GM18507 (cell line): ENCODE measurements around the gene CLASP1.
"Not testable (repeated sequence)": the region's sequence is repeated elsewhere in the genome, so short reads cannot be mapped to it uniquely, and the experiment has no call there.

Experiments
- DNase-seq: peaks from one replicate; pipeline ENCODE4 v3.0.0; 2011; ENCODE audit warnings: low read depth; ENCODE audit not compliant: insufficient read length; ENCODE audit errors: extremely low spot score
- FAIRE-seq: peaks from 2 replicates; lab custom pipeline; 2011; peaks lifted over from hg19 to GRCh38; lab: Jason Lieb, UNC

Gene CLASP1

GRCh38 chr2:121649149-121649595, at the start of gene CLASP1:
CLASP1 (minus strand) TSS chr2:121649462; CDS start chr2:121605895, 43,567 bp downstream.
- FAIRE-seq (no peak), DNase-seq (no peak)

- FAIRE-seq (no peak), DNase-seq (no peak)
These were observed 49.2 kb upstream of the CLASP1 start for GRCh38 chr2:121698318-121698930.

GRCh38 chr2:121697108-121697631, 47.9 kb upstream of the CLASP1 start:
- DNase-seq = no peak
- no peak for FAIRE-seq

GRCh38 chr2:121696410-121696930, 47.2 kb upstream of the CLASP1 start:
- DNase-seq (no peak), FAIRE-seq (no peak)

GRCh38 chr2:121695171-121695451, 45.8 kb upstream of the CLASP1 start:
- no peak for FAIRE-seq

GRCh38 chr2:121694398-121695170, 45.3 kb upstream of the CLASP1 start:
- no peak for DNase-seq
- FAIRE-seq = no peak

More at GRCh38 chr2:121695171-121695451, 45.8 kb upstream of the CLASP1 start:
- DNase-seq = no peak

GRCh38 chr2:121690572-121690971, 41.3 kb upstream of the CLASP1 start:
- not testable (repeated sequence) for FAIRE-seq

GRCh38 chr2:121690095-121690494, 40.8 kb upstream of the CLASP1 start:
- DNase-seq (no peak), FAIRE-seq (no peak)

More at GRCh38 chr2:121690572-121690971, 41.3 kb upstream of the CLASP1 start:
- DNase-seq = not testable (repeated sequence)

- FAIRE-seq = no peak
- DNase-seq = no peak
These were observed 40.1 kb upstream of the CLASP1 start for GRCh38 chr2:121689356-121689755.

GRCh38 chr2:121688820-121689219, 39.6 kb upstream of the CLASP1 start:
- FAIRE-seq = no peak
- DNase-seq = no peak

GRCh38 chr2:121686902-121687301, 37.6 kb upstream of the CLASP1 start:
- FAIRE-seq (no peak), DNase-seq (no peak)

- FAIRE-seq (no peak), DNase-seq (no peak)
These were observed 37.0 kb upstream of the CLASP1 start for GRCh38 chr2:121686218-121686617.

GRCh38 chr2:121682396-121683298, 33.4 kb upstream of the CLASP1 start:
- DNase-seq = no peak

GRCh38 chr2:121677855-121678254, 28.6 kb upstream of the CLASP1 start:
- FAIRE-seq = no peak

More at GRCh38 chr2:121682396-121683298, 33.4 kb upstream of the CLASP1 start:
- no peak for FAIRE-seq

GRCh38 chr2:121671621-121672020, 22.4 kb upstream of the CLASP1 start:
- FAIRE-seq, DNase-seq: not testable (repeated sequence)

More at GRCh38 chr2:121677855-121678254, 28.6 kb upstream of the CLASP1 start:
- DNase-seq = no peak

GRCh38 chr2:121670181-121670580, 20.9 kb upstream of the CLASP1 start:
- no peak for FAIRE-seq
- DNase-seq = no peak

- DNase-seq = no peak
- no peak for FAIRE-seq
These were observed 18.4 kb upstream of the CLASP1 start for GRCh38 chr2:121667618-121668017.

- DNase-seq (no peak), FAIRE-seq (no peak)
These were observed 16.8 kb upstream of the CLASP1 start for GRCh38 chr2:121666042-121666441.

- FAIRE-seq (no peak), DNase-seq (no peak)
These were observed 16.2 kb upstream of the CLASP1 start for GRCh38 chr2:121665504-121665903.
